ENCODE data around the gene IRF6.
"Not testable (repeated sequence)": the region's sequence is repeated elsewhere in the genome, so short reads cannot be mapped to it uniquely, and the experiment has no call there.

The IRF6 gene

GRCh38 chr1:209803568-209803967 lies 2.4 kb downstream of the IRF6 start:
- no peak for DNase-seq (ENCODE audit: low read depth)
- H3K4me3 ChIP-seq (ENCODE audit: low read depth, low read length) = no peak overlapping the region
- TF ChIP-seq, protein P1, sequence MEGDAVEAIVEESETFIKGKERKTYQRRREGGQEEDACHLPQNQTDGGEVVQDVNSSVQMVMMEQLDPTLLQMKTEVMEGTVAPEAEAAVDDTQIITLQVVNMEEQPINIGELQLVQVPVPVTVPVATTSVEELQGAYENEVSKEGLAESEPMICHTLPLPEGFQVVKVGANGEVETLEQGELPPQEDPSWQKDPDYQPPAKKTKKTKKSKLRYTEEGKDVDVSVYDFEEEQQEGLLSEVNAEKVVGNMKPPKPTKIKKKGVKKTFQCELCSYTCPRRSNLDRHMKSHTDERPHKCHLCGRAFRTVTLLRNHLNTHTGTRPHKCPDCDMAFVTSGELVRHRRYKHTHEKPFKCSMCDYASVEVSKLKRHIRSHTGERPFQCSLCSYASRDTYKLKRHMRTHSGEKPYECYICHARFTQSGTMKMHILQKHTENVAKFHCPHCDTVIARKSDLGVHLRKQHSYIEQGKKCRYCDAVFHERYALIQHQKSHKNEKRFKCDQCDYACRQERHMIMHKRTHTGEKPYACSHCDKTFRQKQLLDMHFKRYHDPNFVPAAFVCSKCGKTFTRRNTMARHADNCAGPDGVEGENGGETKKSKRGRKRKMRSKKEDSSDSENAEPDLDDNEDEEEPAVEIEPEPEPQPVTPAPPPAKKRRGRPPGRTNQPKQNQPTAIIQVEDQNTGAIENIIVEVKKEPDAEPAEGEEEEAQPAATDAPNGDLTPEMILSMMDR (IDR thresholded peaks at IDR 0.05; ENCODE audit: insufficient read depth, low read depth, low read length, missing control alignments) = no peak

DNA sequence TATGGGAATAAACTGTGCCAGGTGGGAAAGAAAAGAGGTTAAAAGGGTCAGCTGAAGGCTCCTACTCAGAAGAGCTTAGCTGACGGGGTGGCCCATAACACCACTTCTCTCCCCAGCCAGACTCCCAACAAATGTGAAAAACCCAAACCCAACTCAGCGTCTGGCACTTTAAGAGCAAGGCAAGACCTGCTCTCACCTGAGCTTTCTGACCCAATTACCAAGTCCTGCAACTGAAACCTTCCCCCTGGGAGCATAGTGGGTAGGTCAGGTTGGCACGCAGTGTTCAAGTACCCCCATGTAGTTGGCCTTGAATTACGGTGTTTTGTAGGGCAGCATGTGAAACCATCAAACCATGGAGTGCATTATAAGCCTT lies 3.2 kb downstream of the IRF6 start:
- no peak for DNase-seq (ENCODE audit: low read depth)
- no peak overlapping the region for H3K4me3 ChIP-seq (ENCODE audit: low read depth, low read length)
- TF ChIP-seq, protein P1 (IDR thresholded peaks at IDR 0.05; ENCODE audit: insufficient read depth, low read depth, low read length, missing control alignments) = no peak

DNA sequence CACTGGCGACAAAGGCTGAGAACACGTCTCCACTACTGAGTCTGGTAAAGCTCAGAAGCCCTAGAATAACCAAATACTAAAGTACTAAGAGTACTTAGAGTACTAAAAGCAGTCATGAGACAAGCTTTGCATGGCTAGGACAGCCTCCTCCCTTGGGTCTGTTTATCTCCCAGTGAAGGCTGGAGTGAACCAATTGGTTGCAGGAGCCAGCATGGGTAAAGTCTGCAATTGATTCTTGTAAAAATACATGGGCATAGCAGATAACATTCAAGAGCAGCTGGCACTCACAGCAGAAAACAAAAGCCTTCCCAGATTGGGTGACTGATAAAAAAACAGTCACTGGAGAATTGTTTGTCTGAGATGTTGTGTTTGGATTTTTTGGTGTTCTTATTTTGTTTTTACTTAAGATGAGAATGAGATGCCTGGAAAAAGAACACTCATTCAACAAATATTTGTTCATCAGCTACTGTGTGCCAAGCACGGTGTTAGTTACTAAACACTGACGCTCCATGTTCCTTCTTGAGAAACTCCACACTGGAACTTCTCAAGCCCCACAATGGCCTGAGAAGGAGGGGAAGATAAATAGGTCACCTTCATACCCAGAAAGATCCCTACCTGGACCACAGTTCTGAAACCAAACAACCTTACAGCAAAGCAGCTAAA lies 3.7 kb downstream of the IRF6 start:
- no peak for DNase-seq (ENCODE audit: low read depth)

DNA sequence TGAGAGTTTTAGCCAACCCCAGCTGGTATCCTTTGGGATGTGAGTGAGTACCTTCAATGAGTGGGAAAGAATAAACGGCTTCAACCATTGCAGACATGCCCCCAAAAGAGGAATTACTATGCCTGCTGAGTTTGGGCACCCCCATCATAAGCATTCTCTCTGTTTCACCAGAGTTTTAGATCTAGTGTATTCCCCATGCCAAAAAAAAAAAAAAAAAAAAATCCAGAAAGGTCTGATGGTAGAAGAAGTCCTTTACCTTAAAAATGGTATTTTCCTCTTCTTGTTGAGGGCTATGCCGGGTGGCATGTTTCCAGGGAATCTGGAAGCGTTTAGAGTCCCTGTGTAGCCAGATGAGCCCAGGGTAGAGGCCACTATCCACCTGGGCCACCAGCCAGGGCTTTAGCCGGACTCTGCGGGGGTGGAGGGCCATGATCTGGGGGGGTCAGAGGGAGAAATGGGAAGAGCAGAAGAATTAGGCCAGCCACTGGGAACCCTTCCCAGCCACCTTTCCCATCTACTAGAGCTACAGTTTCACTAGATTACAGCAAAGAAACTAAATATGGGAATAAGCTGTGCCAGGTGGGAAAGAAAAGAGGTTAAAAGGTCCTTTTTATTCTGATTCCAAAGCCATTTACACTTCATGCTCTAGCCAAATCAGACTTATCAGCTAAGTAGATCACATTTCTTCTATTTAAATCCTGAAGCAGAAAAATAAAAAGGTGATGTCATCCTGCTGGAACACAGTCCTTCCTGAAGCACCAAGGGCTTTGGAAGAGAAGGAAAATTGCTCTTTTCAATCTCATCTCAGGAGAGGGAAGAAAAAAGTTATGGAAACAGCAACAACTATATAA lies 4.7 kb downstream of the IRF6 start:
- TF ChIP-seq, protein P1 (IDR thresholded peaks at IDR 0.05; ENCODE audit: insufficient read depth, low read depth, low read length, missing control alignments) = no peak
- DNase-seq (ENCODE audit: low read depth) = no peak
- H3K4me3 ChIP-seq (ENCODE audit: low read depth, low read length) = no peak overlapping the region

More for the DNA sequence above, 3.7 kb downstream of the IRF6 start:
- TF ChIP-seq, protein P1 (IDR thresholded peaks at IDR 0.05; ENCODE audit: insufficient read depth, low read depth, low read length, missing control alignments) = no peak
- no peak overlapping the region for H3K4me3 ChIP-seq (ENCODE audit: low read depth, low read length)

- TF ChIP-seq, protein P1 (IDR thresholded peaks at IDR 0.05; ENCODE audit: insufficient read depth, low read depth, low read length, missing control alignments) = peak; percentile 1
- DNase-seq (ENCODE audit: low read depth) = no peak
- H3K4me3 ChIP-seq (ENCODE audit: low read depth, low read length) = no peak overlapping the region
These were observed 7.8 kb downstream of the IRF6 start for GRCh38 chr1:209797978-209798639.

DNA sequence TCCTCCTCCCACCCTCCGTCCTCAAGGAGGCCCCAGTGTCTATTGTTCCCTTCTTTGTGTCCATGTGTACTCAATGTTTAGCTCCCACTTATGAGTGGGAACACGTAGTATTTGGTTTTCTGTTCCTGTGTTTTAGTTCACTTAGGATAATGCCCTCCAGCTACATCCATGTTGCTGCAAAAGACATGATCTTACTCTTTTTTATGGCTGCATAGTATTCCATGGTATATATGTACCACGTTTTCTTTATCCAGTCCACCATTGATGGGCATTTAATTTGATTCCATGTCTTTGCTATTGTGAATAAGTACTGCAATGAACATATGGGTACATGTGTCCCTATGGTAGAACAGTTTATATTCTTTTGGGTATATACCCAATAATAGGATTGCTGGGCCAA lies 12.2 kb downstream of the IRF6 start:
- DNase-seq (ENCODE audit: low read depth); H3K4me3 ChIP-seq (ENCODE audit: low read depth, low read length): not testable (repeated sequence)

- no peak overlapping the region for H3K4me3 ChIP-seq (ENCODE audit: low read depth, low read length)
- TF ChIP-seq, protein P1 (IDR thresholded peaks at IDR 0.05; ENCODE audit: insufficient read depth, low read depth, low read length, missing control alignments) = no peak
- DNase-seq (ENCODE audit: low read depth) = no peak
These were observed 14.0 kb downstream of the IRF6 start for GRCh38 chr1:209791920-209792319.
